Measurements from ENCODE around the gene STAMBP.

DNA sequence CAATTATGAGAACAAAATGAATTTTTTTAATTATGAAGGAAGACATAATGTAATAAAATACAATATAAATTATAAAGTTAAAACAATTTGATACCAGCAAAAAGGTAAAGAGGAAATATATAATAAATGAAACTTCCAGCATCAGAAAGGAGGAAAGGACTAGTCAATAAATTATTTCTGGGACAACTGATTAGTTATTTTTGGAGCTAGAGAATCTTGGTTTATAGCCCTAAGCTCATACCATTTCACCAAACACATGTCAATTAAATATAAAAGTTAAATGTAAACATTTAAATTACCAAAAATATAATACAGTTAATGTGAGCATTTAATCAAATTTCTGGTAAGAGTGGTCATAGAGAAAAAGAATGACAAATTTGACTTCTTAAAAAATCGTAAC lies 76.2 kb downstream of the STAMBP start:
- TF ChIP-seq, protein P1, sequence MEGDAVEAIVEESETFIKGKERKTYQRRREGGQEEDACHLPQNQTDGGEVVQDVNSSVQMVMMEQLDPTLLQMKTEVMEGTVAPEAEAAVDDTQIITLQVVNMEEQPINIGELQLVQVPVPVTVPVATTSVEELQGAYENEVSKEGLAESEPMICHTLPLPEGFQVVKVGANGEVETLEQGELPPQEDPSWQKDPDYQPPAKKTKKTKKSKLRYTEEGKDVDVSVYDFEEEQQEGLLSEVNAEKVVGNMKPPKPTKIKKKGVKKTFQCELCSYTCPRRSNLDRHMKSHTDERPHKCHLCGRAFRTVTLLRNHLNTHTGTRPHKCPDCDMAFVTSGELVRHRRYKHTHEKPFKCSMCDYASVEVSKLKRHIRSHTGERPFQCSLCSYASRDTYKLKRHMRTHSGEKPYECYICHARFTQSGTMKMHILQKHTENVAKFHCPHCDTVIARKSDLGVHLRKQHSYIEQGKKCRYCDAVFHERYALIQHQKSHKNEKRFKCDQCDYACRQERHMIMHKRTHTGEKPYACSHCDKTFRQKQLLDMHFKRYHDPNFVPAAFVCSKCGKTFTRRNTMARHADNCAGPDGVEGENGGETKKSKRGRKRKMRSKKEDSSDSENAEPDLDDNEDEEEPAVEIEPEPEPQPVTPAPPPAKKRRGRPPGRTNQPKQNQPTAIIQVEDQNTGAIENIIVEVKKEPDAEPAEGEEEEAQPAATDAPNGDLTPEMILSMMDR (IDR thresholded peaks at IDR 0.05), result no peak
- TF ChIP-seq POLR2A (IDR thresholded peaks at IDR 0.05) (no peak), POLR2AphosphoS5 (IDR thresholded peaks at IDR 0.05) (no peak)

All from breast epithelium (tissue), 3 donors.